Upper lobe of right lung (tissue), 1 donor: ENCODE data around the gene VCX3B. TPM values are rescaled to one million over a fixed set of nuclear protein-coding genes. Genes with fewer than 3 reads are reported as not detected.
"Not testable (repeated sequence)": the region's sequence is repeated elsewhere in the genome, so short reads cannot be mapped to it uniquely, and the experiment has no call there.

Experiments used
- ATAC-seq: fragments of 200-7000 bp; cut with Tn5 transposase; one replicate; pipeline ENCODE4 v1.9.1; 2020; ENCODE audit warnings: mild to moderate bottlenecking, moderate library complexity
- DNase-seq: peaks from one replicate; pipeline ENCODE4 v3.0.0-alpha.2; 2020
- H3K27ac ChIP-seq: fragments of 200-600 bp; one replicate; pipeline ENCODE4 v1.8.0; 2022
- H3K27me3 ChIP-seq: fragments of 200-600 bp; one replicate; pipeline ENCODE4 v1.8.0; 2022; ENCODE audit warnings: mild to moderate bottlenecking
- H3K36me3 ChIP-seq: fragments of 200-600 bp; one replicate; pipeline ENCODE4 v1.8.0; 2022
- H3K4me1 ChIP-seq: fragments of 200-600 bp; one replicate; pipeline ENCODE4 v1.8.0; 2022
- H3K4me3 ChIP-seq: fragments of 200-600 bp; one replicate; pipeline ENCODE4 v1.8.0; 2022; ENCODE audit warnings: mild to moderate bottlenecking
- H3K9me3 ChIP-seq: fragments of 200-600 bp; one replicate; pipeline ENCODE4 v1.8.0; 2022
- CTCF ChIP-seq: fragments of 200-600 bp; IDR thresholded peaks from one replicate; pipeline ENCODE4 v1.8.0; 2022; ENCODE audit warnings: antibody characterized with exemption
- intact Hi-C: fragments of 100-400 bp; cut with DNase I; formaldehyde crosslinking; loops from one replicate; pipeline ENCODE4 v1.11.0; 2022
- total RNA-seq: library from RNA; stranded (reverse); fragmentation: NEBNext Ultra II Directional; extraction: Animal tissue kit (Norgen Biotek cat#: 25700); gene quantifications from one replicate; pipeline ENCODE4 v1.2.1, GENCODE V29; 2021
- donor health status: DM: no; HTN: yes; CAD: no; lungs with severe emphysema.

VCX3B gene
- total RNA-seq, 1 donor from 2014 or later = not detected

DNA sequence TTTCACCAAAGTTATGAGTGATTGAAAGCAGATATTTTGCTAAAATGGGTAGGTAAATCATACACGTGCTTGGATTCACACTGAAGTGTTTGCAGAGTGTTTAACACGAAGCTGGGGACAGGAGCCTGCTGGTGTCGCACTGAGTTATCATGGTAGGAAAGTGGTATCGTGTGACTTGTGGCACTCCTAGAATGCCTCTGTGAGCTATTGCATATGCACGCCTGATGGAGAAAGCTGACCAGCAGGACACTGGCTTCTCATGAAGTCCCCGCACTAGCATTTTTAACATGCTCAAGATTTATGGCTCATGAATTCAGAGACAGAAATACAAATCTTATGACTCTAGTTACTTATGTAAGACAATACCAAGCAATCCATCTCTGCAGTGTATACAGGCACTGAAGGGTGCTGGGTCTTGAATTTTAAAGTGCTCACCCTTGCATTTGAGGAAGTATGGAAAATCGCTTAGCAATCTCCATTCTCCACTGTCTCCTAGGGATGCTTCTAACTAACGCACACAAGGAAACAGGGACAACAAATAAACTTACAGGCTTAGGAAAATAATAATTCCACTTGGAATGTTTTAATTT lies 19.8 kb downstream of the VCX3B start:
- no peaks in the 10 kb centered on the region for H3K9me3 ChIP-seq
- no peaks in the 10 kb centered on the region for H3K4me1 ChIP-seq
- intact Hi-C loops = no loop called here
- TF ChIP-seq CTCF = no peak
- H3K4me3 ChIP-seq = no peak overlapping the region
- no peak for ATAC-seq
- no peaks in the 10 kb centered on the region for H3K36me3 ChIP-seq
- no peaks in the 10 kb centered on the region for H3K27me3 ChIP-seq
- H3K27ac ChIP-seq = no peak overlapping the region
- no peak for DNase-seq

DNA sequence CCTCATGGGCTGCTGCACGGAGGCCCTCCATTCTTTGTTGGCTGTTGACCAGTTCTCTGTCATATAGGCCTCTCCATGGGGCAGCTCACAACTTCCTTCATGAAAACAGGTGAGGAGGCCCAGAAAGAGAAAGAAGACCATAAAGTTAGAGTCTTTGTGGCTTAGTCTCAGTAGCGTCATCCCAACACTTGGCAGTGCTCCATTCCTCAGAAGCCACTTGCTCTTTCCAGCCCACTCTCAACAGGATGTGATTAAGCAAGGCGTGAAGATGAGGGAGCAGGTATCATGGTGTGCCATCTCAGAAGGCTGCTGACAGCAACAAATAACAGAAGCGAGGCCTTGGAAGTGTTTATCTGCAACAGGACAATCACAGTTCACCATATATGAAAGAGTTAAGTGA lies 30.4 kb downstream of the VCX3B start:
- ATAC-seq, H3K36me3 ChIP-seq, H3K4me1 ChIP-seq, H3K27ac ChIP-seq, H3K9me3 ChIP-seq, DNase-seq, intact Hi-C loops, H3K27me3 ChIP-seq, H3K4me3 ChIP-seq: not testable (repeated sequence)

DNA sequence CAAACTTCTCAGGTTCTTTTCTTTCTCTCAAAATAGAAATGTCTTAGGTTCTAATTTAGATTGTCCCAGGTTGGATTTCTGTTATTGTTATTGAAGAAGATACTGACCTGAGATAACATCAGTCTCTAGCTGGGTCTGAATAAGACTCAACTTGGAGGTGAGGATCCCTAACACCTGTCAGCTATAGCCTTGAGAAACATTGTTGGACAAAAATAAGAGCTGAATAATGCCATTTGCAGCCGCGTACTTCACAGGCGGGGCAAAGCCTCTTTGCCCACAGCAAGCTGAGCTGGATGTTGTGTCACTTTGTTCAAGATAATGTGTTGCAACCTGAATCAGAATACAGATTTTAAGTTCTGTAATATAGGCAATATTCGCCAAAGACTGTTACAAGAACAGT lies 35.6 kb downstream of the VCX3B start:
- Histone ChIP-seq H3K9me3 (no peaks in the 10 kb centered on the region), H3K4me1 (no peaks in the 10 kb centered on the region), H3K27ac (no peak overlapping the region), H3K36me3 (no peaks in the 10 kb centered on the region), H3K27me3 (no peaks in the 10 kb centered on the region), H3K4me3 (no peak overlapping the region)
- intact Hi-C loops = no loop called here
- DNase-seq (no peak), ATAC-seq (no peak)
- no peak for TF ChIP-seq CTCF

GRCh38 chrX:8502101-8502500 lies 37.5 kb downstream of the VCX3B start:
- H3K27ac ChIP-seq, H3K4me3 ChIP-seq, intact Hi-C loops, DNase-seq, H3K9me3 ChIP-seq, H3K4me1 ChIP-seq, ATAC-seq, H3K36me3 ChIP-seq, H3K27me3 ChIP-seq: not testable (repeated sequence)

DNA sequence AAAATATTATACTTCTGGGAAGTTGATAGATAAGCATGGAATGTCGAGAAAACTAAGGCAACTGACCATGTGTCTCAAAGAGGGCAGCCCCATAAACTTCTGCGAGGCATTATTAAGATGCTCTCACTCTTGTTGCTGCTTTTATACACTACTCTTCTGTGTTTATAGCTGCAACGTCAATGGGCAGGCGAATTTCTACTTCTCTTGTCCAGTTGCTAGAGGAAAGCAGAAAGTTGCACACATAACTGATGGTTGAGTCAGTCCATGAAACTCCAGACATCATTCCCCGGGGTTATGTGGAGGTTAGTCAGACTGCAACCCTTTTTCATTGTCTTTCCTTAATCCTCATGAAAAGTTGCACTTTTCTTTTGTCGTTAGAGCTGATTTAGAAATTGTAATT lies 39.8 kb downstream of the VCX3B start:
- DNase-seq = no peak
- Histone ChIP-seq H3K4me1 (no peaks in the 10 kb centered on the region), H3K27me3 (no peaks in the 10 kb centered on the region), H3K4me3 (no peak overlapping the region), H3K27ac (no peak overlapping the region), H3K9me3 (no peaks in the 10 kb centered on the region), H3K36me3 (no peaks in the 10 kb centered on the region)
- no peak for TF ChIP-seq CTCF
- no peak for ATAC-seq
- intact Hi-C loops = no loop called here
